GM21737 (cell line): Measurements from ENCODE around the gene RRAD.
"Not testable (repeated sequence)": the region's sequence is repeated elsewhere in the genome, so short reads cannot be mapped to it uniquely, and the experiment has no call there.

Experiments
- ATAC-seq: cut with Tn5 transposase; IDR thresholded peaks from one replicate; pipeline ENCODE4 v1.9.1; 2021; ENCODE audit warnings: mild to moderate bottlenecking, moderate library complexity; ENCODE audit not compliant: unreplicated experiment

RRAD gene

GRCh38 chr16:66952430-66953110 lies 27.2 kb upstream of the RRAD start:
- no peak for ATAC-seq

GRCh38 chr16:66950971-66951790 lies 25.8 kb upstream of the RRAD start:
- no peak for ATAC-seq

GRCh38 chr16:66950437-66950836 lies 25.1 kb upstream of the RRAD start:
- no peak for ATAC-seq

- ATAC-seq, result no peak
Measured at GRCh38 chr16:66949472-66949871, 24.1 kb upstream of the RRAD start.

- ATAC-seq, result no peak
Measured at GRCh38 chr16:66948837-66949225, 23.5 kb upstream of the RRAD start.

GRCh38 chr16:66948134-66948836 lies 22.9 kb upstream of the RRAD start:
- no peak for ATAC-seq

- peak; percentile 53 for ATAC-seq
Measured at GRCh38 chr16:66947302-66948065, 22.1 kb upstream of the RRAD start.

- ATAC-seq, result no peak
Measured at GRCh38 chr16:66946974-66947301, 21.6 kb upstream of the RRAD start.

- ATAC-seq, result no peak
Measured at GRCh38 chr16:66946541-66946940, 21.2 kb upstream of the RRAD start.

GRCh38 chr16:66945939-66946338 lies 20.6 kb upstream of the RRAD start:
- ATAC-seq, result no peak

- ATAC-seq, result not testable (repeated sequence)
Measured at GRCh38 chr16:66944971-66945370, 19.6 kb upstream of the RRAD start.

- ATAC-seq, result no peak
Measured at GRCh38 chr16:66944054-66944441, 18.7 kb upstream of the RRAD start.

- no peak for ATAC-seq
Measured at GRCh38 chr16:66943426-66944053, 18.2 kb upstream of the RRAD start.

GRCh38 chr16:66942981-66943380 lies 17.6 kb upstream of the RRAD start:
- ATAC-seq, result no peak

GRCh38 chr16:66940236-66940635 lies 14.9 kb upstream of the RRAD start:
- no peak for ATAC-seq

GRCh38 chr16:66939366-66939765 lies 14.0 kb upstream of the RRAD start:
- no peak for ATAC-seq

GRCh38 chr16:66937725-66938337 lies 12.5 kb upstream of the RRAD start:
- no peak for ATAC-seq

- no peak for ATAC-seq
Measured at GRCh38 chr16:66936889-66937554, 11.7 kb upstream of the RRAD start.

GRCh38 chr16:66936462-66936861 lies 11.1 kb upstream of the RRAD start:
- no peak for ATAC-seq
